Uterus (tissue), 4 donors: ENCODE results near the gene EDN3. TPM values are rescaled to one million over a fixed set of nuclear protein-coding genes. Genes with fewer than 3 reads are reported as not detected.
"Not testable (repeated sequence)": the region's sequence is repeated elsewhere in the genome, so short reads cannot be mapped to it uniquely, and the experiment has no call there.

ENCODE experiments used
- DNase-seq, 2 donors: peaks; one replicate each; pipeline ENCODE4 v3.0.0-alpha.2; 2019 to 2020
- H3K27ac ChIP-seq, 2 donors: fragments of 200-600 bp; sonication (generic); 1 replicate in 1 of 2; 2 replicates in 1 of 2; pipeline ENCODE4 v1.5.1; 2016 to 2018
- H3K27me3 ChIP-seq, 2 donors: fragments of 200-600 bp; sonication (generic); one replicate each; pipeline ENCODE4 v1.5.1; 2018 to 2019; ENCODE audit warnings: control low read depth in 1 of 2
- H3K36me3 ChIP-seq, 2 donors: fragments of 200-600 bp; sonication (generic); one replicate each; pipeline ENCODE4 v1.5.1; 2019; ENCODE audit warnings: control low read depth in 1 of 2
- H3K4me1 ChIP-seq, 2 donors: fragments of 200-600 bp; sonication (generic); one replicate each; pipeline ENCODE4 v1.5.1; 2018 to 2019; ENCODE audit warnings: control low read depth in 1 of 2
- H3K4me3 ChIP-seq, 2 donors: fragments of 200-600 bp; sonication (generic); 1 replicate in 1 of 2; 2 replicates in 1 of 2; pipeline ENCODE4 v1.5.1; 2018 to 2019; ENCODE audit warnings: mild to moderate bottlenecking in 1 of 2
- H3K9me3 ChIP-seq, 2 donors: fragments of 200-600 bp; sonication (generic); one replicate each; pipeline ENCODE4 v1.5.1; 2019; ENCODE audit warnings: control low read depth in 1 of 2
- CTCF ChIP-seq, 4 experiments: fragments of 200-600 bp in 2 of 4; fragments of 450-650 bp in 2 of 4; sonication (generic) in 2 of 4; IDR thresholded peaks; one replicate each; pipeline ENCODE4 v1.5.1; 2016 to 2019; ENCODE audit warnings: antibody characterized with exemption in 4 of 4, mild to moderate bottlenecking in 2 of 4, moderate library complexity in 1 of 4
- POLR2A ChIP-seq, 2 donors: fragments of 450-650 bp; IDR thresholded peaks; one replicate each; pipeline ENCODE4 v1.6.1; 2016; ENCODE audit warnings: antibody characterized with exemption in 2 of 2, mild to moderate bottlenecking in 1 of 2, moderate library complexity in 1 of 2
- intact Hi-C: fragments of 100-400 bp; cut with DNase I; formaldehyde crosslinking; loops from one replicate; pipeline ENCODE4 v1.15.1; 2023; ENCODE audit warnings: low total_unique reads
- total RNA-seq, 4 donors: library from RNA; depleted of rRNA in 3 of 4; stranded (reverse); fragments of >200 nt in 3 of 4; gene quantifications; one replicate each; pipeline versions ENCODE4 v1.1.0 to v1.2.4, GENCODE V29; 2014 to 2023
- donor health status: DM: yes; HTN: yes; CAD: no.

Gene EDN3
- total RNA-seq, 4 donors from 2014 or later, result 2.8 to 85.8 TPM; not detected in 2

DNA sequence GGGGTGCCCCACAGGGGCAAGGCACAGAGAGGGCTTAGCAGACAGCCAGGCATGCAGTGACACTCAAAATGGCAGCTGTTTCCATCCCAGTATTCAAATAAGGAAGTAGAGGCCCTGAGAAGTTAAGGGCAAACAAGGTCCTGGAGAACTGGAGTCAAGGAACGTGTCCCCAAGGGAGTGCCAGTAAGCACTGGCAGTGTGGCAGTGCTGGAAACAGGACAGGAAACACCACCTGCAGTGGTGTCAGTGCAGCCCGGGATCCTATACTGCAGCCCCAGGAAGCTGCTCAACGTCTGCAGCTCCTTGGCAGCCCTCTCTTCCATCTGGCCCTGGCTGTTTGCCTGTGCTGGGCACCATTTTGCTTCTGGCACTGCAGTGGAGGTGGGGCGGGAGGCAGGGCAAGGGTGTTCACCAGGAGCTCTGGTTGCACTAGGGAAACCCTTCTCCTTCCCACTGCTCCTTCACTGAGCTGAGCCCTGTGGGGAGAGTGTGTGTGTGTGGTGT lies 56.3 kb downstream of the EDN3 start:
- no peak overlapping the region for H3K27ac ChIP-seq
- intact Hi-C loops, result no loop called here
- H3K27me3 ChIP-seq, result no peaks in the 10 kb centered on the region
- no peak for TF ChIP-seq POLR2A (IDR thresholded peaks at IDR 0.05)
- TF ChIP-seq CTCF (IDR thresholded peaks at IDR 0.05), result no peak
- H3K36me3 ChIP-seq, result no peaks in the 10 kb centered on the region
- H3K4me1 ChIP-seq, result no peaks in the 10 kb centered on the region
- H3K4me3 ChIP-seq, result no peak overlapping the region
- no peaks in the 10 kb centered on the region for H3K9me3 ChIP-seq
- DNase-seq, result no peak

DNA sequence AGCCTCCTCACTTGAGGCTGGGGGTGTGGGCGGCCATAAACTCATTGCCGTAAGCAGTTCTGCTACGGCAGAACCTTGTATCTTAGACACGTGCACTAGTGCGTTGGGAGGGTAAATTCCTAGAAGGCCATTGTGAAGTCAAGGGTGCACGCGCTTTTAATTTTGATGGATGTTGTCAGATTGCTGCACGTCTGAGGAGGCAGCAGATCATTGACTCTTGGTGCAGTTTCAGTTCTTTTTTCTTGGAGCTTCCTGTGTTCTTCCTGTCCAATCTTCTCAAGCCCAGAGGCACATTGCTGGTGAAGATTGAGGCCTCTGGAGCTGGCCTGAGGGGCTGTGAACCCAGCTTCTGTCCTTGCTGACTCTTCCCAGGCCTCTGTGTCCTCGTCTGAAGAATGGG lies 58.4 kb downstream of the EDN3 start:
- H3K9me3 ChIP-seq, H3K4me3 ChIP-seq, H3K27ac ChIP-seq, H3K4me1 ChIP-seq, H3K36me3 ChIP-seq, DNase-seq, intact Hi-C loops, H3K27me3 ChIP-seq: not testable (repeated sequence)

GRCh38 chr20:59359906-59360725 lies 59.7 kb downstream of the EDN3 start:
- TF ChIP-seq CTCF (IDR thresholded peaks at IDR 0.05) (no peak), POLR2A (IDR thresholded peaks at IDR 0.05) (no peak)
- no peak overlapping the region for H3K27ac ChIP-seq

GRCh38 chr20:59360934-59361333 lies 60.5 kb downstream of the EDN3 start:
- DNase-seq, result no peak
- no peaks in the 10 kb centered on the region for H3K4me1 ChIP-seq
- H3K27ac ChIP-seq, result no peak overlapping the region
- H3K36me3 ChIP-seq, result no peaks in the 10 kb centered on the region
- no peak for TF ChIP-seq CTCF (IDR thresholded peaks at IDR 0.05)
- no peak for TF ChIP-seq POLR2A (IDR thresholded peaks at IDR 0.05)
- intact Hi-C loops, result no loop called here
- no peaks in the 10 kb centered on the region for H3K9me3 ChIP-seq
- H3K4me3 ChIP-seq, result no peak overlapping the region
- no peaks in the 10 kb centered on the region for H3K27me3 ChIP-seq

More at GRCh38 chr20:59359906-59360725, 59.7 kb downstream of the EDN3 start:
- no peaks in the 10 kb centered on the region for H3K9me3 ChIP-seq
- H3K4me1 ChIP-seq, result no peaks in the 10 kb centered on the region
- no peaks in the 10 kb centered on the region for H3K27me3 ChIP-seq
- no peaks in the 10 kb centered on the region for H3K36me3 ChIP-seq
- DNase-seq, result no peak
- no peak overlapping the region for H3K4me3 ChIP-seq
- intact Hi-C loops, result no loop called here

DNA sequence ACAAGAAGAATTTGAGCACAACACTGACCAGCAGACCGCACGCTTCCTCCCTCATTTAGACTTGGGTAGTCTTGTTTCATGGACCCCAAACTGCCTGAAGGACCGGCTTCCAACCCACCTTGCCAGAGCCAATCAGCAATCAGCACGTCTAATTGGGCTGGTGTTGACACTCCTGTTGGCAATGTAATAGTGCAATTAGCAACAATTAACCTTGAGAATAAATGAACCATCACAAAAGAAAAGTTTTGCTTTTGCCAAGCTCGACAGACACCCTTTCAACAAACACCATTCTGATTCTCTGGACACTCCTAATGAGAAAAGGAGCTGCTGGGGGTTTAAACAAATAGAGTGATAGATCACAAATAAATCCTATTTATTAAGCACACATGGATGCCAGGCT lies 61.0 kb downstream of the EDN3 start:
- no peak for TF ChIP-seq CTCF (IDR thresholded peaks at IDR 0.05)
- no peak for TF ChIP-seq POLR2A (IDR thresholded peaks at IDR 0.05)
- Histone ChIP-seq H3K4me3 (no peak overlapping the region), H3K9me3 (no peaks in the 10 kb centered on the region), H3K27ac (no peak overlapping the region), H3K4me1 (no peaks in the 10 kb centered on the region), H3K36me3 (no peaks in the 10 kb centered on the region), H3K27me3 (no peaks in the 10 kb centered on the region)
- no peak for DNase-seq
- intact Hi-C loops, result no loop called here
